Activated naive CD8-positive, alpha-beta T cell treated with anti-CD3 and anti-CD28 coated beads, Interleukin-2, amount 50 U/mL, for 16 hours (primary cell): ENCODE results near the gene PPT2.

Experiments used
- DNase-seq: peaks from one replicate; pipeline ENCODE4 v3.0.0-alpha.2; 2020; ENCODE audit warnings: low read depth, low spot score

The PPT2 gene

DNA sequence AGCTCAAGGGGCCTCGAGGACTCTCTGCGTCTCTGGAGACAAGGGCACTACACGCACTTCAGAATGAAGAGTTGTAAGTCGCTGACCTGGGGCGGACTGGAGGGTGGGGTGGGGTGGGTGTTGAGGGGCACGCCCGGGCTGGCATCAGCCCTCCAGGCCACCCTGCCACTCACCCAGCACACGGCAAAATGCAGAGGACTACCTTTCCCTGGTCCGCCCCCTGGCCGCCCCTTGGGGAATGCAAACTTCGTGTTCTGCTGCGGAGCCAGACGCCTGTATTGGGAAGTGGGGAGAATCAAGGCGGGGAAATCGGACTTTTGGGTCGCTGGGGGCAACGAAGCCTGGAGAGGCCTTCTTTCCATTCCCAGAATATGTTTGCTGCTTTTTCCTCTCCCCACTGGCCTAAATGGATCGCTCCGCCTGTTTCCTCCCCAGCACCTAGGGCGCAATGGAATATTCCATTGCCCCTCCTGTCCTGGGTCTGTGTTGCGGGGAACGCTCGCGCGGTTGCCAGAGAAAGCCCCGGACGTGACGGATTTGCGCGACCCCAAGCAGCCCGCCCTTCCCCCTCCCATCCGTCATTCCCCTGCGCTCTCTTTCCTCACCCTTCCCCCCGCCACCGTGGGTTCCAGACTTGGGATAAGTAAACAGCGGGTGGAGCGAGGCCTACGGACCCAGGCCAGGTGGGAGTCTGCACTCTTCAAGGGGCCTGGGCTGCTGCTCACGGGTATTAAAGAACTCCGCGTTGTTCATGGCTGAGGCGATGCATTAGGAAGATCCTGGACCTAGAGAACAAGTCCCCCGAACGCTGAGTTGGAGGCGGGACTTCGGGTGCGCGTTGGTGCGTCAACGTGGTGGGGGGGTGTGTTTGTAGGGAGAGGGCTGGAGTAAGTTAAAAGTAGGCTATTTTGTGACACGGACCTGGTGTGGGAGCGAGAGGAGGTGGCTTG, at the start of gene PPT2:
TSS of gene PPT2 (plus strand) at position 578 of the 950 bp plus-strand sequence. CDS start 454 bp downstream, outside the sequence.
- DNase-seq: peak; percentile 78

- DNase-seq: no peak
Measured at GRCh38 chr6:32105433-32105832, 48.5 kb upstream of the PPT2 start.

DNA sequence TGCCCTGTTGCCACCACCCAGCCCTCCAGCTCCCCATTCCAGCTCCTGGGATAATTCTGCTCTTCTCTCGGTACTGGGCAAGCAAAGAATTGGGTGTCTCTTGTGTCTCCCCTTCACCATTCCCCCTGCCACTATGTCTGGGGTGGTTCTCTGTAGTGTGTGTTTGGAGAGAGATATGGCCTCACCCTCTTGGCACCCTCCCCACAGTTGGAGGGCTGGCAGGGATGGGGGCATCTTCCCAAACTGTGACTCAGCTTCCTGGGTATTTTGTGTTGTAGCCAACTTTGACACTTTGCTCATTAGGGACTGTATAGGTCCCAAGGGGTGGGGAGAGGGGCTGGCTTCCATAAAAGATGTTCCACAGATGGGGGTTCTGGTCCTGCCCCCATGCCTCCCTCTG, 46.5 kb upstream of the PPT2 start:
- DNase-seq: no peak

DNA sequence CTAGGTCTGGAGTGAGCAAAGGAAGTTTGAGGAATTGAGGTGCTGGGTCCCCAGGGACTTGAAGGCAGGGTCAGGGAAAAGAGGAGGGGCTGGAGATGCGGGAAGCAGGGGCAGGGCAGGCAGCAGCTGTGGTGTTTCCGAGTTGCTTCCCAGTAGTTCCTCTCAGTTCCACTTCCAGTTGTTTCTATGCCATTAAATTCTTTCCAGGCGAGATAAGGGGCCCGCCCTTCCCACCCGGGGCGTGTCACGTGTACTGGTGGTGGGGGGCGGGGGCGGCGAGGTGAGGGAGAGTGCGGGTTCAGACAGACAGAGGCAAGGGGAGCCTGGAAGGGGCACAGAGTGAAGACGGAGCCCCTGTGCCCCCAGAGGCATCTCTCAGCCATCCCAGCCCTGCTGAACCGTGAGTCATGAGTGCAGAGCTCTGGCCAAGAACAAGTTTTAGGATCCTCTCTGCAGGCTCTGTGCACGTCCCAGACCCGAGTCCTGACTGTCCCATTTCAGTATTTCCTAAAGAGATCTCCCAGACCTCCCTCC, 45.8 kb upstream of the PPT2 start:
- no peak for DNase-seq

GRCh38 chr6:32108727-32109113, 45.2 kb upstream of the PPT2 start:
- DNase-seq: no peak

DNA sequence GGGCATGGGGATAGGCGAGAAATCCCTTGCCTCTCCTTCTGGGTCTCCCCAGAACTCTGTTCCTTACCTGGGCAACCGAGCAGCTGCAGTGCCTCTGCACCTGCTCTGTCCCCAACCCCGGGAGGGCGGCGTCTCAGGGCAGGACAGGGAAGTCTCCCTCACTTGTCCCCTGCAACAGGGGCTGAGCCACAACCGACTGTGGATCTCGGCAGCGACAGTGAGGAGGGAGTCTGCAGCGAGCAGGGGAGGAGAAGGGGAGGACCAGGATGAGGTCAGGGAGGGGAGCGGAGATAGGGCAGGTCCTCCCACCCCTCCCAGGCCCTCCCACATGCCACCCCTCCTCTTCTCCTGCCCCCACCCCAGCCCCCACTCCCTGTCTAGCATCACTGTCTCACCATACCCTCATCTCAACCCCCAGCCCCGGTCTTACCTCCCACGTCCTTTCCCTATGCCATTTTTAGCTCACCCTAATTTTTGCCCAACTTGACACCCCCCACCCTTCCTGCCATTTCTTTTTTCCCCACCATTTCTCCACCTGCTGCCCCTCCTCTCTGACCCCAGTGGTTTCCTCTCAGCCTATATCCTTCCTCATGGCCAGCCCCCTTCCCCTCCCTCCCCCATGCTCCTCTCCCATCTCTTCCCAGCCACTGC, 44.7 kb upstream of the PPT2 start, which contains the start of gene TNXB:
TSS of gene TNXB (minus strand) at position 225 of the 651 bp plus-strand sequence. CDS start 11,140 bp downstream, outside the sequence.
- DNase-seq: no peak

DNA sequence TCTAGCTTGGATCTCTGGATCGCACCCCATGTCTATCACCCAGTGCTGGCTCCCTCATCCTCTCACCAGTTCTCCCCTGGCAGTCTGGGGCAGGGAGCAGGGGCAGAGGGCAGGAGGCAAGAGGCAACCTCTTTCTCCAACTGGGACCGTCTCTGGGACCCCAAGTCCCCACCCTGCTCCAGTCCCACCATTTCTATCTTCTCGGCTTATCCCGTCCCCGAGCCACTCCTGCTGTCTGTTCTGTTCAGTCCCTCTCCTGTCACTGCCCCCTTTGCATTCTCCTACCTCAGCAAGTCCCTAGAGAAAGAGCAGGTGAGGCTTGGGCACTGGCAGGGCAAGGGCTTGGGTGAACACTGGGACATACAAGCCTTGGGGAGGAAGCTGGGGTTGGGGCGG, 44.2 kb upstream of the PPT2 start:
- no peak for DNase-seq

- DNase-seq: no peak
Measured at GRCh38 chr6:32110632-32111031, 43.3 kb upstream of the PPT2 start.

DNA sequence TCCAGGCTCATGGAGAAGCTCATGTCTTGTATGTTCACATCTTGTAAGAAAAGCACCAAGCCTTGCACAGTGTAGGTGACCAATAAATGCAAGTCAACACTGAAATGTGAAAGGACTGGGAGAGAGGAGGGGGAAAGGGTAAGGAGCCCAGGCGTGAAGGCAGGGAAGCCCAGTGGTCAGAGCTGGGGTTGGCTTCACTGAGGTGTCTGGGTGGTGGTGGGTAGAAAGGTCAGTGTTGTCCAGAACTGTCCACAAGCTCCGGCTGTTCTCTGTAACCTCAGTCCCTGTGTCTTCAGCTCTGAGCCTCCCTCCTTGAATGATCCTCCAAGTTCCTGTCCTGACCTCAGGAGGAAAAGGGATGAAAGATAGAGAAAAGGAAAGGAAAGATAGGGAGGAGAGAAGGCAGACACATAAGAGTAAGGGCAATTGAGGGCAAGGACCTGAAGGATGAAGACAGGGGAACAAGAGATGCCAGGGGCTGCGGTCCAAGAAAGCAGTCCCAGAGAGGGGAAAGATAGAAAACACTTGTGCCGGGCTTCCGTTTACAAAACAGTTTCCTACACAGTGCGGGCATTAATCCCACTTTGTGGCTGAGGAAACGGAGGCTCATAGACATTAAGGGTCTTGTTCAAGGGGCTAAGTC, 42.4 kb upstream of the PPT2 start:
- no peak for DNase-seq

DNA sequence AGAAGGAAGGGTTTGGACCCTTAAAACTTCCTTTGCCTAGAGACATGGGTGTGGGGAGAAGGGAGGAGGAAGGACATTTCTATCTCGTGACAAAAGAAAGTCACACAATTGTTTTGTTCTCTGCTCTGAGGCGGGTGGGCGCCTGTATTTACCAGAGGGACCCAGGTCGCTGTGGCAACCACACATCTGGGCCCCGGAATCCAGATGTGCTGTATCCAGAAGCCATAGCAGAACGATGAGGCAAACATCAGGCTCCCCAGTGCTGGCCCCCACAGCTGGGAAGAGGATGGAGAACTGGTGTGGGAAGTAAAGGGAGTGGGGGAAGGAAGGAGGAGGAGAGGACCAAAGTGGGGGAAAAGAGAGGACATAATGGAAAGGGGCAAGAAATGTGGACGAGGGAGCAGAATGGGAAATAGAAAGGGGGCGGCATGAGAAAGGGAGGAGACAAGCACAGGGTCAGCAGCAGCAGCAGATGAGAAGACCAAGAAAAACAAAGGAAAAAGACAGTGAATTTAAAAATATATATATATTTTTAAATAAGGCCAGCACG, 41.4 kb upstream of the PPT2 start:
- DNase-seq: no peak

DNA sequence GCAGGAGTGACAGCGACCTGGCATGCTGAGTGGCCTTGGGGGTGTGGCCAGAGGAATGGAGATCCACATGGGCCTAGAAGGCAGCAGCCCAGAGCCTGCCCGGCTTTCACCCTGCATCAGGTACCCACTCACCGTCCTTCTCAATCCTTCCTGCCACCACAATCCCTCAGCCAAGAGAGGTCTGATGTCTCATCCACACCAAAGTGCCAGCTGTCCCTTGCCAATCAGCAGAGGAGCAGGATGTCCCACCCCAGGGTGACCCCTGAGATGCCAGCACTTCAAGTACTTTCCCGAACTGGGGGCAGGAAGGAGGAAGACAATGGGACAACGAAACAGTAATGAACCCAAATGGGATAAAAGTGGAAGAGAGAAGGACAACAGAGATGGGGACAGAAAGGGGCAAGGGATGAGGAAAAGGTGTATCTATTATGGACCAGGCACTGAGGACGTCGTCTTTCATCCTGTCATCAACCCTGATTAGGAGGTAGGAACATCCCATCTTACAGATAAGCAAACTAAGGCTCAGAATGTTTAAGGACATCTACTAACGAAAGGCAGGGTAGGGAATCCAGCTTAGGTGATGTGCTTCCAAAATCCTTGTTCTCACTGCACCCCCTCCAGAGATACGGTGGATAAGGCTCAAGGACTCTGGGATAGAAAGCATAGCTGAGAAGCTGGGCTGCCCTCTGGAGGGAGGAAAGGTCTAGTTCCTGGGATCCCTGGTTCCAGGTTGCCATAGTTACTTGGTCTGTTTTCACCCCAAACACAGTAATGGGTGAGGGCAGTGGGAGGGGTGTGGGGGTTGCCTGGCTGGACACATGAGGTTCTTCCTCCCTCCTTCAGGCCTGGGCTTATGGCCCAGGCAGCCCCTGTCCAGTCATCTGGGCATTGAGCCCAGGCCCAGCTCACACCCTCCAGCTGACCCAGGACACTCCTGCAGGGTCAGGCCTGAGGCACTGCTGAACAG, 40.3 kb upstream of the PPT2 start:
- DNase-seq: no peak

- DNase-seq: no peak
Measured at GRCh38 chr6:32114796-32115195, 39.1 kb upstream of the PPT2 start.

DNA sequence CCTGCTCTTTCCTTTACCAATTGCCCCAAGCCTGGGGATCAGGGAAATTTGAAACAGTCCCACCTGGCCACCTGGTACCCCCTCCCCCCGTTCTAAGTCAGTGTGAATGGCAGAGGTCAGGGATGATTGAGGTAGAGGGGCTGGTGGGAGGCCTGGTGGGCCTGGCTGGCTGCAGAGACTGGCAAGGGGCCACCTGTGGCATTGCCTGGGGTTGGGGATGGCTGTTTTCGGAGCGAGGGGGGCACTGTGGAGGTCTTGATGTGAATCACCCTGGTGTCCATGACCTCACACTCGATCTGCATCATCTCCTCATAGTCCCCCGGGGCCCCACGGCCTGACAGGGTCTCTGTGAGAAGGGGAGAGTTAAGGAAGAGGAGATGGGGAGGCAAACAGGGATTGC, 38.3 kb upstream of the PPT2 start:
- DNase-seq: no peak

DNA sequence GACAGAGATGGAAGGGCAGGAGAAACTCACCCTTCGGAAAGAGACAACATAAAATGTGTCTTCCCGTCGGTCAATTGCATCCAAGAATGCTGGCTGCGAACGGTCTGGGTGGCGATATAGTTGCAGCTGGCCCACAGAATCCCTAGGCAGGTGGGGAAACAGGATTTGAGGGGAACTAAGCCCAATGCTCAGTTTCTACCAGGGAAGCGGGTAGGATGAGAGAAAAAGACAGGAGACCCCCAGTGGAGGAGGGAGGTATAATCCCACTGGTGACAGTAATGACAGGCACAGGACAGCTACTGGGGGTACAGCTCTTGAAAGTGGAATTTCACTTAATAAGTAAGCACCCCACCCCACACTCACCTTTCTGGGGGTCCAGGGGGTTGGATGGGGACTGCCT, 37.3 kb upstream of the PPT2 start:
- no peak for DNase-seq

- DNase-seq: no peak
Measured at GRCh38 chr6:32117461-32117860, 36.5 kb upstream of the PPT2 start.

GRCh38 chr6:32118782-32119628, 34.9 kb upstream of the PPT2 start:
- DNase-seq: peak; percentile 29

DNA sequence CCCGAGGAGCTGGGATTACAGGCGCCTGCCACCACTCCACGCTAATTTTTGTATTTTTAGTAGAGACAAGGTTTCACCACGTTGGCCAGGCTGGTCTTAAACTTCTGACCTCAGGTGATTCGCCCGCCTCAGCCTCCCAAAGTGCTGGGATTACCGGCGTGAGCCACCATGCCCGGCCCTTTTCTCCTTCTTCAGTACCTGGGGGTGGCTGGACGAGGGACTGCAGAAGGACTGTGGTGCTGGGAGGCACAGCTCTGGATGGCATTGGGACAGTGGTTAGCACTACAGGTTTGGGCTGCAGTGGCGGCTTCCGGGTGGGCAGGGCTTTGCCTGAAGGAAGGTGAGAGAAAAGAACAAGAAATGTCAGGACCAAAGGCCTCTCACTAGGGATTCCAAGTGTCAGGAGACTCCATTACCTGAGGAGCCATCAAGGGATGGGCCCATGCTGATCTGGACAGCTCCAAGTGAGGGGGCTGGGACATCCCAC, 33.3 kb upstream of the PPT2 start:
- no peak for DNase-seq

GRCh38 chr6:32123681-32124080, 30.3 kb upstream of the PPT2 start:
- DNase-seq: no peak

GRCh38 chr6:32126880-32127279, 27.1 kb upstream of the PPT2 start:
- no peak for DNase-seq

- no peak for DNase-seq
Measured at GRCh38 chr6:32127409-32127716, 26.6 kb upstream of the PPT2 start.
